Measurements from ENCODE around the gene SEMA6A. TPM values are rescaled to one million over a fixed set of nuclear protein-coding genes. Genes with fewer than 3 reads are reported as not detected.
"Not testable (repeated sequence)": the region's sequence is repeated elsewhere in the genome, so short reads cannot be mapped to it uniquely, and the experiment has no call there.

The SEMA6A gene
- total RNA-seq, 2 experiments from 2014 or later, result 0.10 to 0.14 TPM

GRCh38 chr5:116524051-116524904 is 50.3 kb downstream of the SEMA6A start:
- Mint-ChIP-seq H3K4me3 (no peak overlapping the region), H3K9me3 (no peaks in the 10 kb centered on the region), H3K27ac (no peak overlapping the region), H3K36me3 (ENCODE audit: low read depth) (no peaks in the 10 kb centered on the region), H3K4me1 (ENCODE audit: low read depth) (no peaks in the 10 kb centered on the region), H3K27me3 (ENCODE audit: low read depth) (no peaks in the 10 kb centered on the region)
- intact Hi-C loops (cut with micrococcal nuclease), result no loop called here
- CTCF ChIA-PET, result no interaction called here
- no peak for DNase-seq

GRCh38 chr5:116523182-116523581 is 51.4 kb downstream of the SEMA6A start:
- H3K27me3 Mint-ChIP-seq (ENCODE audit: low read depth); intact Hi-C loops (cut with micrococcal nuclease); DNase-seq; H3K4me1 Mint-ChIP-seq (ENCODE audit: low read depth); CTCF ChIA-PET; H3K4me3 Mint-ChIP-seq; H3K36me3 Mint-ChIP-seq (ENCODE audit: low read depth); H3K9me3 Mint-ChIP-seq; H3K27ac Mint-ChIP-seq: not testable (repeated sequence)

DNA sequence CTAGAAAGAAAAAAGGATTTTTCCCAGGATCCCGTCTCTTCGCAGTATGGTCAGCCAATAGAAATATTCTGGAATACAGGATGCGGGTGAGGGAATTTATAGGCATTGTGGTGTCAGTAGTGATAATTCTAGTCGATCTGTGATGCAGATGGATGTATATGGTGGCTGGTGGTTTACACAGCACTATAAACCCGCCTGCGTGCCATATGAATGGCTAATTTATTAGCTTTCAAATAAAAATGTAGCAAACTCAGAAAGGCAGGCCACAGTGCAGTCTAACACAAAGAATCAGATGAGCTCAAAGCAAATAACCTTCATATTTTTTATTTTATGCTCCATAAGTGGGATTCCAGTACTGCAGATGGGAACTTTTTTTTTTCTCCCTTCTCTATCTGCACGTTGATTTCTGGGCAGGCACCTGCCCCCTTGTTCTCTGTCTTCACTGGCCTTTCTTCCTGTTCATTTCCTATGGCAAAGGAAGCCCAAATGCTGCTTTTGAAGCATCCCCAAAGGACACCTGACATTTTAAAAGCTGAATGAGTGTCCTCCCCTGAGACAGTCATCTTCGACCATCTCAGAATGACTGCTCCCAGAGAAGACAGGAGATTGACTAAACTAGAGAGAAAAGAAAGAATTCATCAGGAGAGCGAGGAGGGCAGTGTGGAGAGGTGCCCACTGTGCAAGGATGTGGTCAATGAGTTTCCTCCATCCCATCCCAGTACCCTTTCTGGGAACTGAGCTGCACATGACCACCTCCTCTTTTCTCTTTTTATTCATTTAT is 52.1 kb downstream of the SEMA6A start:
- no peaks in the 10 kb centered on the region for H3K9me3 Mint-ChIP-seq
- H3K4me1 Mint-ChIP-seq (ENCODE audit: low read depth), result no peaks in the 10 kb centered on the region
- no peak overlapping the region for H3K27ac Mint-ChIP-seq
- H3K27me3 Mint-ChIP-seq (ENCODE audit: low read depth), result no peaks in the 10 kb centered on the region
- H3K4me3 Mint-ChIP-seq, result no peak overlapping the region
- intact Hi-C loops (cut with micrococcal nuclease), result no loop called here
- CTCF ChIA-PET, result no interaction called here
- H3K36me3 Mint-ChIP-seq (ENCODE audit: low read depth), result no peaks in the 10 kb centered on the region
- no peak for DNase-seq

DNA sequence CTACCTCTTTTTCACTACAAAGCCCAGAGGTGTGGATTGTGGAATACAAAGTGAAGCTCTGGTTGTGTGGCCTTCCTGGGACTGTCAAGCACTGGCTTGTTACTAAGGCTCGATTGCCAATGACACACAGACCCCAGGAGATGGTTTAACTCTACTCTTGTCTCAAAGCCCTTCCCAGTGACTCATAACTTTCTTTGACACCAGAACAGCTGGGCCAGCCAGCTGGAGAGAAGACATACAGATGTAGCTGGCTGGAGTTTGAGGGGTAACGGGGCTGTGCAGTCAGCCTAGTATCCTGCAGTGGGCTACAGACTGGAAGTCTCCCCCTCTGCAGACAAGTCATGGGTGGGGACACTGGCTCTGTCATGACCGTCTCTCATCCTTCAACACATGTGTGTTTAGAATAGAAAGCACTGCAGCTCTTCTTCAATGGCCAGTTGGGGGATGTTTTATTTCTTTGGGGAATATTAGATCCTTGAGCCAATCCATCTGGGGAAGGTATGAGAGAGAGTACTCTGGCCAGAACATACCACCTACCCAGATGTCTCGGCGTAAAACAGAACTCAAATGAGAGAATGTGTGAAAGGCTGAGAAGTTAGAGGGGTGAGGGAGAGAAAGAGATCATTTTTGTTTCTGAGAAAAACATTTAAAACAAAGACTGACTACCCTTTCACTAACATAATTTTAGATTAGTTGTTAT is 53.3 kb downstream of the SEMA6A start:
- no peak overlapping the region for H3K4me3 Mint-ChIP-seq
- H3K27me3 Mint-ChIP-seq (ENCODE audit: low read depth), result no peaks in the 10 kb centered on the region
- no peaks in the 10 kb centered on the region for H3K9me3 Mint-ChIP-seq
- H3K36me3 Mint-ChIP-seq (ENCODE audit: low read depth), result no peaks in the 10 kb centered on the region
- intact Hi-C loops (cut with micrococcal nuclease), result no loop called here
- CTCF ChIA-PET, result no interaction called here
- no peak for DNase-seq
- H3K4me1 Mint-ChIP-seq (ENCODE audit: low read depth), result no peaks in the 10 kb centered on the region
- no peak overlapping the region for H3K27ac Mint-ChIP-seq

DNA sequence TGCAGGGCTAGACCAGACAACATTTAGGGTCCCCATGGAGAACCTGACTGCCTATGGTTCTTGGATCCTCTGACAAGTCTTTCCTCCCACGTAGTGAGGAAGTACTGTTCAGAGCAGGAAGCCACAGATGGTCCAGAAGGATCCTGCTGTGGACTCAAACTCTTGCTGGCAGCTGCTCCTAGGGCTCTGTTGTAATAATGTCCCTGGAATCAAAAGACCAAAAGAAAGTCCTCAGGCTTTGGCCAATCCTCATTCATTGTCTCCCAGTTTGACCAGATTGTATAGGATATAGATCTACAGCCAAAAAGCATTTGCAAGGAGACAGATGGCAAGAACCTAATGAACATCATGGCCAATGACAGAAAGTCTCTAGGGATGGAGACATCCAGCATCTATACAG is 53.9 kb downstream of the SEMA6A start:
- Mint-ChIP-seq H3K9me3 (no peaks in the 10 kb centered on the region), H3K36me3 (ENCODE audit: low read depth) (no peaks in the 10 kb centered on the region), H3K27me3 (ENCODE audit: low read depth) (no peaks in the 10 kb centered on the region), H3K4me1 (ENCODE audit: low read depth) (no peaks in the 10 kb centered on the region), H3K27ac (no peak overlapping the region), H3K4me3 (no peak overlapping the region)
- intact Hi-C loops (cut with micrococcal nuclease), result no loop called here
- CTCF ChIA-PET, result no interaction called here
- DNase-seq, result no peak

GRCh38 chr5:116518423-116518822 is 56.2 kb downstream of the SEMA6A start:
- Mint-ChIP-seq H3K36me3 (ENCODE audit: low read depth) (peaks cover 2% of the 10 kb centered on the region), H3K4me1 (ENCODE audit: low read depth) (no peaks in the 10 kb centered on the region), H3K4me3 (no peak overlapping the region), H3K27me3 (ENCODE audit: low read depth) (no peaks in the 10 kb centered on the region), H3K27ac (no peak overlapping the region), H3K9me3 (no peaks in the 10 kb centered on the region)
- intact Hi-C loops (cut with micrococcal nuclease), result no loop called here
- DNase-seq, result no peak
- CTCF ChIA-PET, result no interaction called here

DNA sequence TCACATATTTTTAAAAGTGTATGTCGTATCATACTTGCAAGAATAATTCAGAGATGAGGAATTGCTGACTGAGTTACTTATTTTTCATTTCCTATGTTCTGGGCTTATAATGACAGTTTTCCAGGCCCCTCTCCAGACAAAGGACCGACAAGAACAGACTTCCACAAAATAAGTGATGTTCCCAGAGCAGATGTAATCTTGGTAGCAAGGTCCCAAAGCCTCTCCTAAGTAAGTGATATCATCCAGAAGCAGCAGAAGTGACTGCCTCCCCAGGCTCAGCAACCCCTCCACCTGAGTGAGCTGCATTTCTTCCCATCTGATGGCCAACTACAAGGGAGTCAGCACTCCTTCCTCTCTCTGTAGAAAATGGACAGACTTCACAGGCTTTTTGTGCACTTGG is 57.1 kb downstream of the SEMA6A start:
- Mint-ChIP-seq H3K27me3 (ENCODE audit: low read depth) (no peaks in the 10 kb centered on the region), H3K4me1 (ENCODE audit: low read depth) (no peaks in the 10 kb centered on the region), H3K9me3 (no peaks in the 10 kb centered on the region), H3K4me3 (no peak overlapping the region), H3K27ac (no peak overlapping the region), H3K36me3 (ENCODE audit: low read depth) (peaks cover 2% of the 10 kb centered on the region)
- CTCF ChIA-PET, result no interaction called here
- intact Hi-C loops (cut with micrococcal nuclease), result no loop called here
- DNase-seq, result no peak

DNA sequence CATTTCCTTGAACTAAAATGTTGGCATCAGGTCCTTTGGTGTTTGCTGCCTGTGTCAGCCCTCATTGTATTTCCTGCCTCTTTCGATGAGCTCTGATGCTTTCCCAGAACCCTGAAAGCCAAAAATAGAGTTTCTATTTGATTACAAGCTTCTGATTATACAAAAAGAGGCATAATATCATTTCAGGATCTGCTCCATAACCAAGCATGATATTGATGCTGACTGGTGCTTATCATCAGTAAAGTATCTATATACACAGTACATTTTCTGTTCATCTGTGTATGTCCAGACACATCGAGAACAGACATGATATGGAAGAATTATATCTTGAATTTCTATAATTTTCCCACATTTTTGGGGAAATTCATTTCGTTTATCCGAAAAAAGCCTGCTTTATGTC is 58.6 kb downstream of the SEMA6A start:
- H3K4me3 Mint-ChIP-seq, result no peak overlapping the region
- H3K27me3 Mint-ChIP-seq (ENCODE audit: low read depth), result no peaks in the 10 kb centered on the region
- no peaks in the 10 kb centered on the region for H3K9me3 Mint-ChIP-seq
- peaks cover 2% of the 10 kb centered on the region for H3K36me3 Mint-ChIP-seq (ENCODE audit: low read depth)
- H3K4me1 Mint-ChIP-seq (ENCODE audit: low read depth), result no peaks in the 10 kb centered on the region
- intact Hi-C loops (cut with micrococcal nuclease), result no loop called here
- no peak overlapping the region for H3K27ac Mint-ChIP-seq
- CTCF ChIA-PET, result no interaction called here
- DNase-seq, result no peak

- CTCF ChIA-PET, result no interaction called here
- H3K27me3 Mint-ChIP-seq (ENCODE audit: low read depth), result no peaks in the 10 kb centered on the region
- no peak overlapping the region for H3K27ac Mint-ChIP-seq
- DNase-seq, result no peak
- H3K4me3 Mint-ChIP-seq, result no peak overlapping the region
- H3K4me1 Mint-ChIP-seq (ENCODE audit: low read depth), result no peaks in the 10 kb centered on the region
- H3K36me3 Mint-ChIP-seq (ENCODE audit: low read depth), result peaks cover 2% of the 10 kb centered on the region
- no peaks in the 10 kb centered on the region for H3K9me3 Mint-ChIP-seq
- intact Hi-C loops (cut with micrococcal nuclease), result no loop called here
These were observed 60.1 kb downstream of the SEMA6A start for GRCh38 chr5:116514421-116514970.

DNA sequence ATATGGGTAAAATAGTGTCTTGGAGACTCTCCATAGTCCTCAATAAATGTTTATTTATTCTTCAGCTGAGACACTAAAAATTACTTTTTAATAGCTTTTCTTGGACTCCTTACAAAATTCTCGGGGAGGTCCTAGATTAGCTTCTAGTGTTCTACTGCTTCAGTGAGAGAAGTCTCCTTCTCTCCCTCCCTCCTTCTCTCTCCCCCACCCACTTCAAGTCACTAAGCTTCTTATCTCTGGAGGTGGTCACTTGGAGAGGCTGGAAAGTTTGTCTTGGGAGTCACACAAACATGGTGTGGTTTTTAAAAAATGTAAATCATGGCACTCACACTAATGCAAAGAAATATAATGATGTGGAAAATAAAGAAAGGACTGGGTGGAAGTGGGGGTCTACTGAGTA is 64.1 kb downstream of the SEMA6A start:
- H3K27me3 Mint-ChIP-seq (ENCODE audit: low read depth), result no peaks in the 10 kb centered on the region

GRCh38 chr5:116509483-116510244 is 65.0 kb downstream of the SEMA6A start:
- Mint-ChIP-seq H3K36me3 (ENCODE audit: low read depth) (peaks cover 2% of the 10 kb centered on the region), H3K4me1 (ENCODE audit: low read depth) (no peaks in the 10 kb centered on the region), H3K9me3 (no peaks in the 10 kb centered on the region), H3K27me3 (ENCODE audit: low read depth) (no peaks in the 10 kb centered on the region), H3K27ac (no peak overlapping the region), H3K4me3 (no peak overlapping the region)
- CTCF ChIA-PET, result no interaction called here
- intact Hi-C loops (cut with micrococcal nuclease), result no loop called here
- no peak for DNase-seq

More for the DNA sequence above, 64.1 kb downstream of the SEMA6A start:
- no peaks in the 10 kb centered on the region for H3K9me3 Mint-ChIP-seq
- no peaks in the 10 kb centered on the region for H3K4me1 Mint-ChIP-seq (ENCODE audit: low read depth)
- CTCF ChIA-PET, result no interaction called here
- intact Hi-C loops (cut with micrococcal nuclease), result no loop called here
- no peak overlapping the region for H3K4me3 Mint-ChIP-seq
- H3K36me3 Mint-ChIP-seq (ENCODE audit: low read depth), result peaks cover 2% of the 10 kb centered on the region
- DNase-seq, result no peak
- H3K27ac Mint-ChIP-seq, result no peak overlapping the region

- Mint-ChIP-seq H3K4me1 (ENCODE audit: low read depth) (no peaks in the 10 kb centered on the region), H3K36me3 (ENCODE audit: low read depth) (peaks cover 2% of the 10 kb centered on the region), H3K27ac (no peak overlapping the region), H3K27me3 (ENCODE audit: low read depth) (no peaks in the 10 kb centered on the region), H3K4me3 (no peak overlapping the region), H3K9me3 (no peaks in the 10 kb centered on the region)
- intact Hi-C loops (cut with micrococcal nuclease), result no loop called here
- CTCF ChIA-PET, result interaction anchor here (0.6 kb wide), 1 partner anchor 184 kb away, joined by 3 read pairs; no protein-coding TSS in a partner anchor
- DNase-seq, result no peak
These were observed 65.8 kb downstream of the SEMA6A start for GRCh38 chr5:116508835-116509234.
